Caco-2 (cell line): ENCODE data around the gene TPST2. TPM values are rescaled to one million over a fixed set of nuclear protein-coding genes. Genes with fewer than 3 reads are reported as not detected.

ENCODE experiments used
- Bru-seq: library from RNA; stranded (reverse); fragments of 400-500 nt; gene quantifications from one replicate; lab custom pipeline; 2021; lab: Mats Ljungman, UMichigan
- BruChase-seq, 2 experiments: library from RNA; stranded (reverse); fragments of 400-500 nt; gene quantifications; one replicate each; lab custom pipeline; 2021; lab: Mats Ljungman, UMichigan
- BruUV-seq: library from RNA; stranded (reverse); fragments of 400-500 nt; replicated peaks from 2 replicates; lab custom pipeline; 2021; lab: Mats Ljungman, UMichigan
- CTCF ChIA-PET: fragments of 300-600 bp; sonication (Branson Sonifier 250); formaldehyde crosslinking; loops from one replicate; lab custom pipeline; 2022; ENCODE audit warnings: antibody characterized with exemption; lab: Charles Lee
- POLR2A ChIA-PET: fragments of 300-600 bp; sonication (Branson Sonifier 250); formaldehyde crosslinking; loops from one replicate; lab custom pipeline; 2022; ENCODE audit warnings: antibody characterized with exemption; lab: Charles Lee
- DNase-seq, 2 experiments: peaks; one replicate each; pipeline versions ENCODE4 v3.0.0 to v3.0.0-alpha.2; 2020 to 2022
- H3K27me3 ChIP-seq: replicated peaks from 2 replicates; pipeline ENCODE4 v1.6.0; 2011; ENCODE audit warnings: low read length; ENCODE audit not compliant: control insufficient read depth, insufficient read depth
- H3K36me3 ChIP-seq: 2 replicates; pipeline ENCODE4 v1.5.1; 2011; ENCODE audit warnings: low read length; ENCODE audit not compliant: control insufficient read depth, insufficient read depth
- H3K4me1 ChIP-seq: fragments of 250-450 bp; sonication (Bioruptor Pico); 2 replicates; pipeline ENCODE4 v1.5.1; 2020; ENCODE audit warnings: mild to moderate bottlenecking
- H3K4me3 ChIP-seq: 2 replicates; pipeline ENCODE4 v1.5.1; 2011; ENCODE audit warnings: low read depth, mild to moderate bottlenecking, control low read depth, low read length
- H3K9me3 ChIP-seq: fragments of 250-450 bp; sonication (Bioruptor Pico); 2 replicates; pipeline ENCODE4 v1.5.1; 2020; ENCODE audit warnings: mild to moderate bottlenecking, moderate library complexity
- H3K27ac Mint-ChIP-seq: one replicate; pipeline ENCODE4 v1.8.0; 2022; ENCODE audit warnings: mixed read lengths; ENCODE audit not compliant: unreplicated experiment
- H3K27me3 Mint-ChIP-seq: one replicate; pipeline ENCODE4 v1.8.0; 2022; ENCODE audit warnings: mixed read lengths; ENCODE audit not compliant: insufficient read depth, unreplicated experiment
- H3K36me3 Mint-ChIP-seq: one replicate; pipeline ENCODE4 v1.8.0; 2022; ENCODE audit warnings: mild to moderate bottlenecking, mixed read lengths; ENCODE audit not compliant: insufficient read depth, unreplicated experiment
- H3K4me1 Mint-ChIP-seq: one replicate; pipeline ENCODE4 v1.8.0; 2022; ENCODE audit warnings: low read depth, mixed read lengths; ENCODE audit not compliant: unreplicated experiment
- H3K4me3 Mint-ChIP-seq: one replicate; pipeline ENCODE4 v1.8.0; 2022; ENCODE audit warnings: mild to moderate bottlenecking, moderate library complexity, mixed read lengths; ENCODE audit not compliant: unreplicated experiment
- H3K9me3 Mint-ChIP-seq: one replicate; pipeline ENCODE4 v1.8.0; 2022; ENCODE audit warnings: mixed read lengths; ENCODE audit not compliant: unreplicated experiment
- intact Hi-C: fragments of 100-400 bp; cut with micrococcal nuclease; formaldehyde crosslinking; loops from one replicate; pipeline ENCODE4 v1.10.0; 2022; ENCODE audit not compliant: unreplicated experiment
- long read RNA-seq: library from polyadenylated mRNA; stranded (forward); transcript quantifications from one replicate; pipeline ENCODE4 v2.0.0, GENCODE V29; 2022
- total RNA-seq: library from RNA; stranded (reverse); gene quantifications from 2 replicates; pipeline ENCODE4 v1.2.3, GENCODE V29; 2022
- TF ChIP-seq, protein P1 (sequence below), 2 experiments: fragments of 200-600 bp in 1 of 2; IDR thresholded peaks; 1 replicate in 1 of 2; 2 replicates in 1 of 2; pipeline versions ENCODE4 v1.5.1 to v1.8.0; 2011 to 2022; ENCODE audit warnings: antibody characterized with exemption in 1 of 2, control low read depth in 1 of 2, inconsistent platforms in 1 of 2, low read depth in 1 of 2, low read length in 1 of 2, mild to moderate bottlenecking in 1 of 2, moderate library complexity in 1 of 2; ENCODE audit not compliant: insufficient read depth in 1 of 2, severe bottlenecking in 1 of 2, unreplicated experiment in 1 of 2

Gene TPST2
- total RNA-seq (9.5 and 11.5 TPM in 2 replicates), Bru-seq, nascent RNA (percentile 50 among the genes with signal in this experiment), BruChase-seq, experiment 1, labeled RNA remaining after a 2-hour chase (percentile 52 among the genes with signal in this experiment), BruChase-seq, experiment 2, labeled RNA remaining after a 6-hour chase (percentile 54 among the genes with signal in this experiment)
- long read RNA-seq, full-length matches to known transcripts, result 19 of 25 reads
- long read RNA-seq, partial matches to known transcripts, result 3 of 25 reads
- long read RNA-seq, other reads (novel, unspliced or antisense), result 3 of 25 reads

DNA sequence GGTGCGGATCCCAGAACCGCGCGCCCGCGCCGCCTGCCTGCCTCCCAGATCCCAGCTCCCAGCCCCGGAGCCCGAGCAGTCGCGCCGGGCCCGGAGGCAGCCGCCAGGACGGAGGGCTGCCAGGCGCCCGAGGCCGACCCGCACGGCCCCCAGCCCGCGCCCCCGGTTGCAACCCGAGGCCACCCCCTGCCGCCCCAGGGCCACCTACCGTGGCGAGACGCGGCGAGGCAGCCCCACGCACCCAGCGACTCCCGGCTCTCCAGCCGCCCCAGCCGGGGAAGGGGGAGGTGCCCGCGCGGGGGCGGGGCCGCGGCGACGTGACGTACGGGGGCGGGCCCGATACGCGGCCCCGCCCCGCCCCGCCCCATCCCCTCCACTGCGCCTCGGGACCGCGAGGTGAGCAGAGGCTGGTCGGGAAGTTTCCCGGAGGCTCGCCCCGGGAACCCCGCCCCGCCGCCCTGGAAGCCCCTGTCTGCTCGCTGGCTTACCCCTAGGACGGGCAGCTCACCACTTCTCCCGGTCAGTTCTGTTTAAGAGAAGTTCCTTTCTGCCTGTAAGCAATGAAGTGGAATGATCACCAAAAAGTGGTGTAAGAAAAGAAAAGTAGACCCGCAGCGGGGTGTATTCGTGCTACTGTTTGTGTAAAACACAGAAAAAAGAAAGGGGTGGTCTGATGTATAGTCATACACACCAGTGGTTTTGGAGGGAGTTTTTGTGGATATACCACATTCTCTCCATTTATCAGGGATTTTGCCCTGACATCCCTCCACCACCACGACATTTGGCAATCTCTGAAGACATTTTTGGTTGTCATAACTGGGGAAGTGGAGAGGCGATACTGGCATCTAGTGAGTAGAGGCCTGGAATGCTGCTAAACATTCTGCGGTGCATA lies at the start of gene TPST2:
TPST2 (minus strand) TSS at position 288 of the 892 bp plus-strand sequence. CDS start 48,502 bp downstream, outside the sequence.
- Mint-ChIP-seq H3K27me3 (no peaks in the 10 kb centered on the region), H3K36me3 (no peaks in the 10 kb centered on the region), H3K4me3 (peak within 1 kb of the TSS; percentile 79), H3K27ac (peak within 1 kb of the TSS; percentile 70), H3K4me1 (no peaks in the 10 kb centered on the region), H3K9me3 (no peaks in the 10 kb centered on the region)
- peak within 1 kb of the TSS; percentile 80 for H3K4me3 ChIP-seq
- ChIA-PET CTCF (no interaction called here), POLR2A (interaction anchor here (0.6 kb wide), 1 partner anchor 10 kb away, joined by 3 read pairs; no protein-coding TSS in a partner anchor)
- no peaks in the 10 kb centered on the region for H3K9me3 ChIP-seq
- BruUV-seq, result no TSS peak
- intact Hi-C loops, result no loop called here
- TF ChIP-seq, protein P1, sequence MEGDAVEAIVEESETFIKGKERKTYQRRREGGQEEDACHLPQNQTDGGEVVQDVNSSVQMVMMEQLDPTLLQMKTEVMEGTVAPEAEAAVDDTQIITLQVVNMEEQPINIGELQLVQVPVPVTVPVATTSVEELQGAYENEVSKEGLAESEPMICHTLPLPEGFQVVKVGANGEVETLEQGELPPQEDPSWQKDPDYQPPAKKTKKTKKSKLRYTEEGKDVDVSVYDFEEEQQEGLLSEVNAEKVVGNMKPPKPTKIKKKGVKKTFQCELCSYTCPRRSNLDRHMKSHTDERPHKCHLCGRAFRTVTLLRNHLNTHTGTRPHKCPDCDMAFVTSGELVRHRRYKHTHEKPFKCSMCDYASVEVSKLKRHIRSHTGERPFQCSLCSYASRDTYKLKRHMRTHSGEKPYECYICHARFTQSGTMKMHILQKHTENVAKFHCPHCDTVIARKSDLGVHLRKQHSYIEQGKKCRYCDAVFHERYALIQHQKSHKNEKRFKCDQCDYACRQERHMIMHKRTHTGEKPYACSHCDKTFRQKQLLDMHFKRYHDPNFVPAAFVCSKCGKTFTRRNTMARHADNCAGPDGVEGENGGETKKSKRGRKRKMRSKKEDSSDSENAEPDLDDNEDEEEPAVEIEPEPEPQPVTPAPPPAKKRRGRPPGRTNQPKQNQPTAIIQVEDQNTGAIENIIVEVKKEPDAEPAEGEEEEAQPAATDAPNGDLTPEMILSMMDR (IDR thresholded peaks at IDR 0.05; ENCODE audit: insufficient read depth in 1 of 2, low read depth in 1 of 2, low read length in 1 of 2, severe bottlenecking in 1 of 2, unreplicated experiment in 1 of 2), result no peak
- H3K36me3 ChIP-seq, result no peaks in the 10 kb centered on the region
- peak; percentile 65 to 82 for DNase-seq
- H3K4me1 ChIP-seq, result no peaks in the 10 kb centered on the region
- no peaks in the 10 kb centered on the region for H3K27me3 ChIP-seq

DNA sequence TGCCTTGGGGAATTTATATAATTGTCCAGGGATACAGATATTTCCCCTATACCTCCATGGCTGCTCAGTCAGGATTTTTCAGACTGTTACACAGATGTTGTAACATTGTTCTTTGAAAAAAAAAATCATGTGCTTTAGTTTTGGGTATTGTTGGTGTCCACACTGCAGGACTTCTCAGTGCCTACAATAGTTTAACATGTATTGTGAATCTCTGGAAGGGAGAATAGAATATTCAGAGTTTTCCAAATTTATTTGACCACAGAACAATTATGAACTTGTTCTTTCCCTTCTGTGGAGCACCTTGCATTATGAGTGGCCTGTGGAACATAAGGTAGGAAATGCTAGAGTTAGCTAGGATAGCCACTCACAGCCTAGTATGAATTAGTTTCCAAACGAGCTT lies 46.4 kb upstream of the TPST2 start:
- Mint-ChIP-seq H3K27me3 (peaks cover 7% of the 10 kb centered on the region), H3K9me3 (peaks cover 6% of the 10 kb centered on the region), H3K27ac (no peak overlapping the region), H3K4me3 (no peak overlapping the region), H3K36me3 (no peaks in the 10 kb centered on the region), H3K4me1 (peaks cover 7% of the 10 kb centered on the region)
- Histone ChIP-seq H3K36me3 (no peaks in the 10 kb centered on the region), H3K27me3 (no peaks in the 10 kb centered on the region), H3K4me3 (no peak overlapping the region), H3K4me1 (peaks cover 3% of the 10 kb centered on the region; the same call in 1 of the 2 replicates), H3K9me3 (no peaks in the 10 kb centered on the region)
- CTCF ChIA-PET, result no interaction called here
- BruUV-seq, result no TSS peak
- intact Hi-C loops, result no loop called here
- TF ChIP-seq, protein P1 (IDR thresholded peaks at IDR 0.05; ENCODE audit: insufficient read depth in 1 of 2, low read depth in 1 of 2, low read length in 1 of 2, severe bottlenecking in 1 of 2, unreplicated experiment in 1 of 2), result no peak
- POLR2A ChIA-PET, result no interaction called here
- DNase-seq, result no peak

GRCh38 chr22:26635117-26635516 lies 45.2 kb upstream of the TPST2 start:
- Histone ChIP-seq H3K9me3 (no peaks in the 10 kb centered on the region), H3K36me3 (no peaks in the 10 kb centered on the region), H3K4me1 (peaks cover 3% of the 10 kb centered on the region; the same call in 1 of the 2 replicates), H3K4me3 (no peak overlapping the region), H3K27me3 (no peaks in the 10 kb centered on the region)
- no peak for DNase-seq
- POLR2A ChIA-PET, result no interaction called here
- TF ChIP-seq, protein P1 (IDR thresholded peaks at IDR 0.05; ENCODE audit: insufficient read depth in 1 of 2, low read depth in 1 of 2, low read length in 1 of 2, severe bottlenecking in 1 of 2, unreplicated experiment in 1 of 2), result no peak
- intact Hi-C loops, result no loop called here
- BruUV-seq, result no TSS peak
- peaks cover 7% of the 10 kb centered on the region for H3K4me1 Mint-ChIP-seq
- H3K4me3 Mint-ChIP-seq, result no peak overlapping the region
- peaks cover 6% of the 10 kb centered on the region for H3K9me3 Mint-ChIP-seq
- no peaks in the 10 kb centered on the region for H3K36me3 Mint-ChIP-seq
- CTCF ChIA-PET, result no interaction called here
- H3K27ac Mint-ChIP-seq, result no peak overlapping the region
- peaks cover 7% of the 10 kb centered on the region for H3K27me3 Mint-ChIP-seq
